COLO829 (cell line): Measurements from ENCODE around the gene PFKFB1.
A peak's percentile ranks its signal among the peaks of the same experiment; 100 is the strongest.

Experiments
- DNase-seq: peaks from one replicate; pipeline ENCODE4 v3.0.0; 2012; ENCODE audit warnings: low spot score

Gene PFKFB1

GRCh38 chrX:54994099-54994498 is at the start of gene PFKFB1:
TSS of gene PFKFB1 (minus strand) at chrX:54994188. CDS start at chrX:54994007, 181 bp downstream.
- DNase-seq: no peak

GRCh38 chrX:55041514-55041913 is 47.5 kb upstream of the PFKFB1 start:
- DNase-seq: no peak

GRCh38 chrX:55039471-55039870 is 45.5 kb upstream of the PFKFB1 start:
- DNase-seq: no peak

GRCh38 chrX:55033429-55033828 is 39.4 kb upstream of the PFKFB1 start:
- no peak for DNase-seq

- no peak for DNase-seq
Measured at GRCh38 chrX:55030271-55031205, 36.5 kb upstream of the PFKFB1 start, which contains the start of gene ALAS2. TSS of gene ALAS2 (minus strand) at chrX:55030977. CDS start at chrX:55026000, 4,977 bp downstream.

GRCh38 chrX:55029291-55029690 is 35.3 kb upstream of the PFKFB1 start:
- DNase-seq: no peak

GRCh38 chrX:55028611-55029010 is 34.6 kb upstream of the PFKFB1 start:
- DNase-seq: no peak

- no peak for DNase-seq
Measured at GRCh38 chrX:55028040-55028439, 34.1 kb upstream of the PFKFB1 start.

- DNase-seq: no peak
Measured at GRCh38 chrX:55026840-55027239, 32.9 kb upstream of the PFKFB1 start.

- no peak for DNase-seq
Measured at GRCh38 chrX:55026143-55026542, 32.2 kb upstream of the PFKFB1 start.

GRCh38 chrX:55014897-55015299 is 20.9 kb upstream of the PFKFB1 start:
- no peak for DNase-seq

GRCh38 chrX:55011294-55011693 is 17.3 kb upstream of the PFKFB1 start:
- DNase-seq: no peak

- no peak for DNase-seq
Measured at GRCh38 chrX:55008571-55009358, 14.8 kb upstream of the PFKFB1 start.

- no peak for DNase-seq
Measured at GRCh38 chrX:55007656-55008055, 13.7 kb upstream of the PFKFB1 start.

- no peak for DNase-seq
Measured at GRCh38 chrX:55006827-55007621, 13.0 kb upstream of the PFKFB1 start.

- DNase-seq: no peak
Measured at GRCh38 chrX:55005256-55005655, 11.3 kb upstream of the PFKFB1 start.

GRCh38 chrX:55004231-55004630 is 10.2 kb upstream of the PFKFB1 start:
- no peak for DNase-seq

- peak; percentile 93 for DNase-seq
Measured at GRCh38 chrX:54999717-55000598, 6.0 kb upstream of the PFKFB1 start, which contains the start of gene APEX2. TSS of gene APEX2 (plus strand) at chrX:55000363. CDS start at chrX:55000423, 60 bp downstream.

- no peak for DNase-seq
Measured at GRCh38 chrX:54995621-54996020, 1.6 kb upstream of the PFKFB1 start.

GRCh38 chrX:54994668-54995351 is 822 bp upstream of the PFKFB1 start:
- DNase-seq: no peak
